ENCODE results near the gene MGAT3. TPM values are rescaled to one million over a fixed set of nuclear protein-coding genes. Genes with fewer than 3 reads are reported as not detected.

MGAT3 gene
- total and polyA plus RNA-seq, 2 of the 13 experiments (the other 11 are each of a cell fraction or from before 2014, with no cell fraction given): 0.11 to 0.15 TPM

DNA sequence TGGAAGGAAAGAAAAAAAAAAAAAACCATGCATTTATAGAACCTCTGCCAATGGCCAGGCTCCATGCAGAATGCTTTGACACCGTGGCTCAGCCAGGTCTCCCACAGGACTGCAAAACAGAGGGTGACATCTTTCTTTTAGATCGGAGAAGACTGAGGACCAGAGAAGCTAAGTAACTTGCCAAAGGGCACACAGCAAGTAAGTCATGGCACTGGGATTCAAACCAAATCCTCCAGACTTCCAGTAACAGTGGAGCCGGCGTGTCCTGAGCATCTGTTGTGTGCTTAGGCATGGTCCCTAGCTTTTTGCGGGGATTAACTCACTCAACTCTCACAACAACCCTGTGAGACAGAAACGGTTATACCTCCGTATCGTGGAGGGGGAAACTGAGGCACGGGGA lies 20.7 kb downstream of the MGAT3 start:
- H3K4me2 ChIP-seq (ENCODE audit: low read depth, low read length): no peak overlapping the region
- H3K4me1 ChIP-seq (ENCODE audit: insufficient read depth, low read length): peaks cover 31% of the 10 kb centered on the region
- in situ Hi-C loops (cut with HindIII; ENCODE audit: extremely low pct_ligation_motif_present, low pct_unique_long_range_greater_than_20kb) (no loop called here), intact Hi-C loops (cut with micrococcal nuclease; ENCODE audit: unreplicated experiment) (no loop called here)
- no peak for ATAC-seq
- no peak for DNase-seq (ENCODE audit: low spot score)
- H3K27me3 ChIP-seq (ENCODE audit: control insufficient read depth in 1 of 2, insufficient read depth in 2 of 2, low read length in 2 of 2): peaks cover 0 to 9% of the 10 kb centered on the region in 2 experiments; a peak in 3 of 5 replicates
- TF ChIP-seq MIER3 (CRISPR knock-in tag; IDR thresholded peaks at IDR 0.05; ENCODE audit: borderline replicate concordance) (no peak), KDM4B (CRISPR knock-in tag; IDR thresholded peaks at IDR 0.05) (no peak), ZC3H4 (CRISPR knock-in tag; IDR thresholded peaks at IDR 0.05; ENCODE audit: borderline replicate concordance) (no peak), ZNF619 (CRISPR knock-in tag; IDR thresholded peaks at IDR 0.05) (no peak), ZNF768 (CRISPR knock-in tag; IDR thresholded peaks at IDR 0.05) (peak; percentile 26; the same call in 1 of the 2 replicates), SIN3B (IDR thresholded peaks at IDR 0.05; ENCODE audit: low read length) (no peak), TEF (CRISPR knock-in tag; IDR thresholded peaks at IDR 0.05) (no peak)
- BruUV-seq (replicated peaks): no TSS peak
- CTCF ChIA-PET (ENCODE audit: low intra/inter-chr PET ratio, low total read pairs): no interaction called here
- no peak overlapping the region for H3K9ac ChIP-seq (ENCODE audit: insufficient read depth, low read depth, low read length)
- H4K20me1 ChIP-seq (ENCODE audit: insufficient read depth, low read length): no peaks in the 10 kb centered on the region
- no peak for FAIRE-seq
- H3K36me3 ChIP-seq (replicated peaks in 1 of 2; ENCODE audit: control insufficient read depth in 1 of 2, insufficient read depth in 2 of 2, low read length in 2 of 2): no peaks in the 10 kb centered on the region
- WGBS (ENCODE audit: low lambda C conversion rate): 52% methylated on average over 6 of the region's 9 CpGs
- H3K4me3 ChIP-seq (replicated peaks in 1 of 3; ENCODE audit: insufficient read depth in 1 of 3, low read depth in 2 of 3, low read length in 3 of 3): no peak overlapping the region
- POLR2A ChIA-PET: no interaction called here
- H3K27ac ChIP-seq (ENCODE audit: extremely low read length, insufficient read depth, low read length): no peak overlapping the region
- H3K79me2 ChIP-seq (ENCODE audit: insufficient read depth, low read length): no peaks in the 10 kb centered on the region
- no peak overlapping the region for H2AFZ ChIP-seq (ENCODE audit: low read length)
- H3K9me3 ChIP-seq (ENCODE audit: low read length): no peaks in the 10 kb centered on the region

GRCh38 chr22:39478441-39478850 lies 21.6 kb downstream of the MGAT3 start:
- peaks cover 22% of the 10 kb centered on the region for H3K4me1 ChIP-seq (ENCODE audit: insufficient read depth, low read length)
- in situ Hi-C loops (cut with HindIII; ENCODE audit: extremely low pct_ligation_motif_present, low pct_unique_long_range_greater_than_20kb) (no loop called here), intact Hi-C loops (cut with micrococcal nuclease; ENCODE audit: unreplicated experiment) (no loop called here)
- H3K4me3 ChIP-seq (replicated peaks in 1 of 3; ENCODE audit: insufficient read depth in 1 of 3, low read depth in 2 of 3, low read length in 3 of 3): no peak overlapping the region
- peaks cover 0 to under 1% of the 10 kb centered on the region in 2 experiments; a peak in 3 of 5 replicates for H3K27me3 ChIP-seq (ENCODE audit: control insufficient read depth in 1 of 2, insufficient read depth in 2 of 2, low read length in 2 of 2)
- DNase-seq (ENCODE audit: low spot score) (no peak), ATAC-seq (peak; percentile 85), FAIRE-seq (no peak)
- no peak overlapping the region for H3K4me2 ChIP-seq (ENCODE audit: low read depth, low read length)
- no TSS peak for BruUV-seq (replicated peaks)
- no peaks in the 10 kb centered on the region for H3K9me3 ChIP-seq (ENCODE audit: low read length)
- ChIA-PET CTCF (ENCODE audit: low intra/inter-chr PET ratio, low total read pairs) (no interaction called here), POLR2A (interaction anchor here (0.7 to 1.2 kb wide), 4 partner anchors 11 to 566 kb away, joined by 3 to 8 read pairs (median 3); partner anchors contain the start of genes ATF4 and RPL3)
- H3K27ac ChIP-seq (ENCODE audit: extremely low read length, insufficient read depth, low read length): no peak overlapping the region
- H3K79me2 ChIP-seq (ENCODE audit: insufficient read depth, low read length): no peaks in the 10 kb centered on the region
- no peak overlapping the region for H3K9ac ChIP-seq (ENCODE audit: insufficient read depth, low read depth, low read length)
- H2AFZ ChIP-seq (ENCODE audit: low read length): no peak overlapping the region
- no peaks in the 10 kb centered on the region for H4K20me1 ChIP-seq (ENCODE audit: insufficient read depth, low read length)
- WGBS (ENCODE audit: low lambda C conversion rate): 12% methylated on average over 6 of the region's 9 CpGs
- H3K36me3 ChIP-seq (replicated peaks in 1 of 2; ENCODE audit: control insufficient read depth in 1 of 2, insufficient read depth in 2 of 2, low read length in 2 of 2): no peaks in the 10 kb centered on the region
- peak; percentile 58; the same call in 1 of the 2 replicates for TF ChIP-seq ZNF446 (CRISPR knock-in tag; IDR thresholded peaks at IDR 0.05)
- TF ChIP-seq CREB1 (IDR thresholded peaks at IDR 0.05): no peak
- TF ChIP-seq CREB1 (CRISPR knock-in tag; IDR thresholded peaks at IDR 0.05): no peak
- no peak for TF ChIP-seq BCLAF1 (IDR thresholded peaks at IDR 0.05)
- TF ChIP-seq FOXP1 (IDR thresholded peaks at IDR 0.05): no peak
- no peak for TF ChIP-seq FOXP1 (CRISPR knock-in tag; IDR thresholded peaks at IDR 0.05)
- peak; percentile 61; the same call in 1 of the 2 replicates for TF ChIP-seq ZNF160 (CRISPR knock-in tag; IDR thresholded peaks at IDR 0.05)
- TF ChIP-seq, protein P1, sequence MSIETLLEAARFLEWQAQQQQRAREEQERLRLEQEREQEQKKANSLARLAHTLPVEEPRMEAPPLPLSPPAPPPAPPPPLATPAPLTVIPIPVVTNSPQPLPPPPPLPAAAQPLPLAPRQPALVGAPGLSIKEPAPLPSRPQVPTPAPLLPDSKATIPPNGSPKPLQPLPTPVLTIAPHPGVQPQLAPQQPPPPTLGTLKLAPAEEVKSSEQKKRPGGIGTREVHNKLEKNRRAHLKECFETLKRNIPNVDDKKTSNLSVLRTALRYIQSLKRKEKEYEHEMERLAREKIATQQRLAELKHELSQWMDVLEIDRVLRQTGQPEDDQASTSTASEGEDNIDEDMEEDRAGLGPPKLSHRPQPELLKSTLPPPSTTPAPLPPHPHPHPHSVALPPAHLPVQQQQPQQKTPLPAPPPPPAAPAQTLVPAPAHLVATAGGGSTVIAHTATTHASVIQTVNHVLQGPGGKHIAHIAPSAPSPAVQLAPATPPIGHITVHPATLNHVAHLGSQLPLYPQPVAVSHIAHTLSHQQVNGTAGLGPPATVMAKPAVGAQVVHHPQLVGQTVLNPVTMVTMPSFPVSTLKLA (IDR thresholded peaks at IDR 0.05): no peak
- peak; percentile 89 for TF ChIP-seq SAP130 (CRISPR knock-in tag; IDR thresholded peaks at IDR 0.05; ENCODE audit: low read depth)
